Activated naive CD4-positive, alpha-beta T cell treated with anti-CD3 and anti-CD28 coated beads for 36 hours (primary cell): ENCODE results near the gene MAML1. TPM values are rescaled to one million over a fixed set of nuclear protein-coding genes. Genes with fewer than 3 reads are reported as not detected.
"Not testable (repeated sequence)": the region's sequence is repeated elsewhere in the genome, so short reads cannot be mapped to it uniquely, and the experiment has no call there.

Source experiments
- CTCF ChIA-PET: fragments of 350-600 bp; sonication (Branson Sonifier 250); formaldehyde crosslinking; loops from one replicate; lab custom pipeline; 2021; ENCODE audit warnings: antibody characterized with exemption; lab: Charles Lee
- DNase-seq: peaks from one replicate; pipeline ENCODE4 v3.0.0-alpha.2; 2020
- H3K27ac Mint-ChIP-seq: one replicate; pipeline ENCODE4 v1.8.0; 2021; ENCODE audit warnings: mild to moderate bottlenecking, mixed read lengths
- H3K27me3 Mint-ChIP-seq: one replicate; pipeline ENCODE4 v1.8.0; 2021; ENCODE audit warnings: low read depth, mixed read lengths
- H3K36me3 Mint-ChIP-seq: one replicate; pipeline ENCODE4 v1.8.0; 2021; ENCODE audit warnings: low read depth, mixed read lengths
- H3K4me1 Mint-ChIP-seq: one replicate; pipeline ENCODE4 v1.8.0; 2021; ENCODE audit warnings: low read depth, mixed read lengths
- H3K4me3 Mint-ChIP-seq: one replicate; pipeline ENCODE4 v1.8.0; 2021; ENCODE audit warnings: mild to moderate bottlenecking, moderate library complexity, mixed read lengths
- H3K9me3 Mint-ChIP-seq: one replicate; pipeline ENCODE4 v1.8.0; 2021; ENCODE audit warnings: mixed read lengths
- intact Hi-C: fragments of 100-400 bp; cut with micrococcal nuclease; formaldehyde crosslinking; loops from one replicate; pipeline ENCODE4 v1.15.1; 2023
- total RNA-seq, 2 experiments: library from RNA; stranded (reverse); gene quantifications; one replicate each; pipeline ENCODE4 v1.2.3, GENCODE V29; 2021

The MAML1 gene
- total RNA-seq, 2 experiments from 2014 or later, result 20.7 TPM

GRCh38 chr5:179734536-179735164 is 2.0 kb downstream of the MAML1 start:
- Mint-ChIP-seq H3K9me3 (no peaks in the 10 kb centered on the region), H3K27me3 (no peaks in the 10 kb centered on the region), H3K27ac (no peak overlapping the region), H3K36me3 (peaks cover 39% of the 10 kb centered on the region), H3K4me3 (peak overlapping the region; percentile 96), H3K4me1 (peaks cover 56% of the 10 kb centered on the region)
- no peak for DNase-seq
- intact Hi-C loops, result loop anchor here (10.0 kb wide), 1 partner anchor 1070 kb away; the partner anchor contains the start of gene MGAT1
- CTCF ChIA-PET, result no interaction called here

DNA sequence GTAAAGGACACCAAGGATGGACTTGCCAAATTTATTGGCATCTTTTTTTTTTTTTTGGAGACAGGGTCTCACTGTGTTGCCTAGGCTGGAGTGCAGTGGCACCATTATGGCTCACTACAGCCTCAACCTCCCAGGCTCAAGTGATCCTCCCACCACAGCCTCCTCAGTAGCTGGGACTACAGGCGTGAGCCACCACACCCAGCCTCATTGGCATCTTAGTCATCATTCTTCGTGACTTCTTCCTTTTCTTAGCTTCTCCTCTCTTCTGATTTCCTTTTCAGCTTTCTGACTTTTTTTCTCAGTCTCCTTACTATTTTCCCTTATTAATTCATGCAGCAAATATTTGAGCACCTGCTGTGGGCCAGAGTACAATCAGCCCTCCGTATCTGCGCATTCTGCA is 6.1 kb downstream of the MAML1 start:
- CTCF ChIA-PET, result interaction anchor here (0.5 to 1.6 kb wide), 4 partner anchors 25 to 77 kb away, joined by 3 to 6 read pairs (median 5); no protein-coding TSS in a partner anchor
- Mint-ChIP-seq H3K9me3 (no peaks in the 10 kb centered on the region), H3K27me3 (no peaks in the 10 kb centered on the region), H3K4me3 (no peak overlapping the region), H3K4me1 (peaks cover 58% of the 10 kb centered on the region), H3K36me3 (peaks cover 31% of the 10 kb centered on the region), H3K27ac (no peak overlapping the region)
- intact Hi-C loops, result loop anchor here (10.0 kb wide), 1 partner anchor 1066 kb away; the partner anchor contains the start of gene MGAT1
- DNase-seq, result no peak

DNA sequence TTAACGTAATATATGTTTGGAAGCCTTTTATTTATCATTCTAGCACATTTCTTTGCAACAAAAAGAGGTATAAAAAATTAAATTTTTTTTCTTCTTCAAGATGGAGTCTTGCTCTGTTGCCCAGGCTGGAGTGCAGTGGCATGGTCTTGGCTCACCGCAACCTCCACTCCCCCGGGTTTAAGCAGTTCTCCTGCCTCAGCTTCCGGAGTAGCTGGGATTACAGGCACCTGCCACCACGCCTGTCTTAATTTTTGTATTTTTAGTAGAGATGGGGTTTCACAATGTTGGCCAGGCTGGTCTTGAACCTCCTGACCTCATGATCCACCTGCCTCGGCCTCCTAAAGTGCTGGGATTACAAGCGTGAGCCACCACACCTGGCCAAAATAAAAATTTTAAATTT is 11.5 kb downstream of the MAML1 start:
- CTCF ChIA-PET, result interaction anchor here (0.5 to 0.6 kb wide), 3 partner anchors 19 to 117 kb away, joined by 3 read pairs; no protein-coding TSS in a partner anchor
- peaks cover 13% of the 10 kb centered on the region for H3K36me3 Mint-ChIP-seq
- H3K27ac Mint-ChIP-seq, intact Hi-C loops, H3K9me3 Mint-ChIP-seq, DNase-seq, H3K4me3 Mint-ChIP-seq, H3K27me3 Mint-ChIP-seq: not testable (repeated sequence)
- peaks cover 25% of the 10 kb centered on the region for H3K4me1 Mint-ChIP-seq

- H3K9me3 Mint-ChIP-seq, result no peaks in the 10 kb centered on the region
- DNase-seq, result no peak
- H3K27me3 Mint-ChIP-seq, result no peaks in the 10 kb centered on the region
- H3K36me3 Mint-ChIP-seq, result peaks cover 12% of the 10 kb centered on the region
- peaks cover 18% of the 10 kb centered on the region for H3K4me1 Mint-ChIP-seq
- CTCF ChIA-PET, result no interaction called here
- H3K27ac Mint-ChIP-seq, result no peak overlapping the region
- no peak overlapping the region for H3K4me3 Mint-ChIP-seq
- intact Hi-C loops, result no loop called here
These were observed 14.2 kb downstream of the MAML1 start for GRCh38 chr5:179746872-179747271.

DNA sequence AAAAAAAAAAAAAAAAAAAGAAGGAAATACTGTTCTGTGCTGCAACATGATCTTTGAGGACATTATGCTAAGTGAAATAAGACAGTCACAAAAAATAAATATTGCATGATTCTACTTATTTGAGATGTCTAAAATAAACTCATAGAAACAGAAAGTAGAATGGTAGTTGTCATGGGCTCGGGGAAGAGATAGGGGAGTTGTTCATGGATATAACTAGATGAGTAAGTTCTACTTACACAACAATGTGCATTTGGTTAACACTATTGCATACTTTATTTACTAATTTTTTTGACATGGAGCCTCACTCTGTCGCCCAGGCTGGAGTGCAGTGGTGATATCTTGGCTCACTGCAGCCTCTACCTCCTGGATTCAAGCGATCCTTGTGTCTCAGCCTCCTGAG is 15.2 kb downstream of the MAML1 start:
- no peak overlapping the region for H3K27ac Mint-ChIP-seq
- H3K27me3 Mint-ChIP-seq, result no peaks in the 10 kb centered on the region
- peaks cover 16% of the 10 kb centered on the region for H3K4me1 Mint-ChIP-seq
- H3K36me3 Mint-ChIP-seq, result peaks cover 12% of the 10 kb centered on the region
- no peaks in the 10 kb centered on the region for H3K9me3 Mint-ChIP-seq
- H3K4me3 Mint-ChIP-seq, result no peak overlapping the region
- intact Hi-C loops, result no loop called here
- DNase-seq, result no peak
- CTCF ChIA-PET, result no interaction called here

- Mint-ChIP-seq H3K4me1 (peaks cover 34% of the 10 kb centered on the region), H3K27ac (no peak overlapping the region)
- CTCF ChIA-PET, result interaction anchor here (0.6 to 1.6 kb wide), 4 partner anchors 12 to 59 kb away, joined by 3 to 5 read pairs (median 3); no protein-coding TSS in a partner anchor
These were observed 17.4 kb downstream of the MAML1 start for GRCh38 chr5:179749857-179750508.

GRCh38 chr5:179753971-179754370 is 21.3 kb downstream of the MAML1 start:
- Mint-ChIP-seq H3K9me3 (no peaks in the 10 kb centered on the region), H3K4me3 (no peak overlapping the region), H3K36me3 (peaks cover 13% of the 10 kb centered on the region), H3K27me3 (no peaks in the 10 kb centered on the region), H3K27ac (no peak overlapping the region), H3K4me1 (peaks cover 43% of the 10 kb centered on the region)
- intact Hi-C loops, result no loop called here
- DNase-seq, result no peak
- CTCF ChIA-PET, result interaction anchor here (0.6 to 2.6 kb wide), 2 partner anchors 9 to 339 kb away, joined by 3 to 9 read pairs; no protein-coding TSS in a partner anchor

More at GRCh38 chr5:179749857-179750508, 17.4 kb downstream of the MAML1 start:
- no peaks in the 10 kb centered on the region for H3K27me3 Mint-ChIP-seq
- H3K4me3 Mint-ChIP-seq, result no peak overlapping the region
- H3K9me3 Mint-ChIP-seq, result no peaks in the 10 kb centered on the region
- peaks cover 17% of the 10 kb centered on the region for H3K36me3 Mint-ChIP-seq
- intact Hi-C loops, result no loop called here
- DNase-seq, result no peak

DNA sequence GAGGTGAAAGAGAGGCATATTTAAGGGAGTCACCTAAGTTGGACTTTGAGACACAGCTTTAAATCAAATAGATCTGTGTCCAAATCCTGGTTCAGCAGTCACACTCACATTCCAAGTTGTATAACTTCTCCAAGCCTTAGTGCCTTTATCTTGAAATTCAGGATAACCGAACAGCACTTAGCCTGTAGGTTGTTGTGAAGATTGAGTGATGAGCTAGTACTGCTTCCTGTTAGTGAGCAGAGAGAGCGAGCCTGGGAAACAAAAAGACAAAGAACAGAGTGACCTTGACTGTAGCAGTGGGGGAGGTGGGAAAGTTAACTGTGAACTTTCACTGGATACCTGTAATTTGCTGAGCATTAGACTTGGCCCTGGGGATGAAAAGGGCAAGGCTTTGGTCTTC is 22.4 kb downstream of the MAML1 start:
- no peak overlapping the region for H3K4me3 Mint-ChIP-seq

GRCh38 chr5:179758955-179759354 is 26.3 kb downstream of the MAML1 start:
- DNase-seq, result no peak
- no peak overlapping the region for H3K4me3 Mint-ChIP-seq
- no peaks in the 10 kb centered on the region for H3K27me3 Mint-ChIP-seq
- intact Hi-C loops, result no loop called here
- no peaks in the 10 kb centered on the region for H3K36me3 Mint-ChIP-seq
- H3K4me1 Mint-ChIP-seq, result peaks cover 67% of the 10 kb centered on the region
- H3K27ac Mint-ChIP-seq, result peak overlapping the region; percentile 83
- no peaks in the 10 kb centered on the region for H3K9me3 Mint-ChIP-seq
- CTCF ChIA-PET, result no interaction called here

More for the DNA sequence above, 22.4 kb downstream of the MAML1 start:
- CTCF ChIA-PET, result interaction anchor here (0.6 to 2.6 kb wide), 5 partner anchors 8 to 51 kb away, joined by 3 to 9 read pairs (median 3); no protein-coding TSS in a partner anchor
- H3K9me3 Mint-ChIP-seq, result no peaks in the 10 kb centered on the region
- H3K4me1 Mint-ChIP-seq, result peaks cover 50% of the 10 kb centered on the region
- peaks cover 12% of the 10 kb centered on the region for H3K36me3 Mint-ChIP-seq
- H3K27me3 Mint-ChIP-seq, result no peaks in the 10 kb centered on the region
- intact Hi-C loops, result no loop called here
- DNase-seq, result no peak
- peak overlapping the region; percentile 9 for H3K27ac Mint-ChIP-seq

DNA sequence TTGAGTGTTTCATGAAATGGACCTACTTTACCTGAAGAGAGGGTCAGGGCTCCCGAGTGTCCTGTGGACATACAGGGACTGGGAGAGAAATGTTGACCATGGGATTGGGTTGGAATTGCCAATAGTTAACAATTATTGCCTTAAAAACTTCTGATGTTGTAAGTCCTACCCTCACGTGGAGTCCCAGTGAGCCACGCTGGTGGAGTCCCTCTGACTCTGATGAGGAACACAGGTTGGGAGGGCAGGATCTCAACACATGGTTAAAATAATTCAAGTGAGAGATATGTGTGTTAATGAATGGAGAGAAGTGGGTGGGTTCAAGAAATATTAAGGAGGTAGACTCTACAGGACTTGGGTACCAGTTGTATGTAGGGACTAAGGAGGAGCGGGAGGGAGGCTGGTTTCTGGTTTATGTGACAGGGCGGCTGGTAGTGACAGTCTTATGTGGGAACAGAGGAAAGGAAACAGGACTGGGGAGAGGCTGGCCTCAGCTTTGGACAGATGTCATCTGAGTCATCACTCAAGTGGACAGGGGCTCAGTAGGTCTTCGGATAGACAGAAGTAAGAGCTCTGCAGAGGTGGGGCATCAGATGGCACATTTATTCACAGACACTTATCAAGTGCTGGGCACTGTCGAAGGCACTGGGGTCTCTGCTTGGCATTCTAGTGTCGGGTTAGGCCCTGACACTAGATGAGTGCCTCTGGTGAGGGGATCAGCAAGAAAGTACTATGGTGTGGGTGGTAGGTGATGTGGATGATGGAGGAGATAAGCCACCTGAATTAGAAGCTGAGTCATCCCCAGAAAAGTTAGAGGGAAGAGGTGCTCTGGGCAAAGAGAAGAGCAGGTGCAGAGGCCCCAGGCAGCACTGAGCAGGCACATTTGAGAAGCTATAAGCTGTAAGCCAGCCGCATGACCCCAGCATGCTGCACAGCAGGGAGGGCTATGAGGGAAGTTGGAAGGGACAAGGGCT is 27.2 kb downstream of the MAML1 start:
- H3K27me3 Mint-ChIP-seq, result no peaks in the 10 kb centered on the region
- no peak overlapping the region for H3K4me3 Mint-ChIP-seq
- H3K36me3 Mint-ChIP-seq, result no peaks in the 10 kb centered on the region
- intact Hi-C loops, result no loop called here
- H3K4me1 Mint-ChIP-seq, result peaks cover 60% of the 10 kb centered on the region
- H3K27ac Mint-ChIP-seq, result peak overlapping the region; percentile 83
- H3K9me3 Mint-ChIP-seq, result no peaks in the 10 kb centered on the region
- DNase-seq, result peak; percentile 37
- CTCF ChIA-PET, result interaction anchor here (0.8 to 1.1 kb wide), 3 partner anchors 34 to 57 kb away, joined by 3 to 7 read pairs (median 3); partner anchors contain the start of gene LTC4S

GRCh38 chr5:179762079-179762780 is 29.6 kb downstream of the MAML1 start:
- Mint-ChIP-seq H3K27ac (peak overlapping the region; percentile 6), H3K4me1 (peaks cover 59% of the 10 kb centered on the region), H3K4me3 (no peak overlapping the region), H3K27me3 (no peaks in the 10 kb centered on the region), H3K9me3 (no peaks in the 10 kb centered on the region), H3K36me3 (peaks cover 12% of the 10 kb centered on the region)
- DNase-seq, result peak; percentile 54
- CTCF ChIA-PET, result interaction anchor here (0.8 to 3.1 kb wide), 19 partner anchors 8 to 553 kb away, joined by 3 to 21 read pairs (median 4); partner anchors contain the start of genes LTC4S and MAML1
- intact Hi-C loops, result no loop called here
